Heart left ventricle (tissue), 16 donors: ENCODE measurements around the gene CD2BP2. TPM values are rescaled to one million over a fixed set of nuclear protein-coding genes. Genes with fewer than 3 reads are reported as not detected.

Source experiments
- ATAC-seq, 4 donors: fragments of 200-7000 bp; cut with Tn5 transposase; one replicate each; pipeline ENCODE4 v1.9.1; 2020 to 2022; ENCODE audit warnings: moderate library complexity in 4 of 4, mild to moderate bottlenecking in 3 of 4, moderate number of reproducible peaks in 1 of 4
- DNase-seq, 5 donors: peaks; one replicate each; pipeline ENCODE4 v3.0.0-alpha.2; 2020
- H3K27ac ChIP-seq, 12 donors: fragments of 200-600 bp; sonication (generic) in 4 of 12; one replicate each; pipeline versions ENCODE4 v1.5.0 to v1.8.0; 2016 to 2022; ENCODE audit warnings: mild to moderate bottlenecking in 2 of 12
- H3K27me3 ChIP-seq, 9 donors: fragments of 200-600 bp; sonication (generic) in 2 of 9; one replicate each; pipeline versions ENCODE4 v1.5.1 to v1.8.0; 2016 to 2022; ENCODE audit warnings: mild to moderate bottlenecking in 3 of 9
- H3K36me3 ChIP-seq, 9 donors: fragments of 200-600 bp; sonication (generic) in 2 of 9; one replicate each; pipeline versions ENCODE4 v1.5.0 to v1.8.0; 2018 to 2022; ENCODE audit warnings: mild to moderate bottlenecking in 2 of 9
- H3K4me1 ChIP-seq, 12 donors: fragments of 200-600 bp; sonication (generic) in 4 of 12; one replicate each; pipeline versions ENCODE4 v1.5.0 to v1.8.0; 2016 to 2022; ENCODE audit warnings: mild to moderate bottlenecking in 3 of 12
- H3K4me3 ChIP-seq, 12 donors: fragments of 200-600 bp; sonication (generic) in 4 of 12; one replicate each; pipeline versions ENCODE4 v1.5.0 to v1.8.0; 2017 to 2022; ENCODE audit warnings: mild to moderate bottlenecking in 9 of 12, moderate library complexity in 4 of 12
- H3K9me3 ChIP-seq, 12 donors: fragments of 200-600 bp; sonication (generic) in 4 of 12; one replicate each; pipeline versions ENCODE4 v1.5.0 to v1.8.0; 2016 to 2022; ENCODE audit warnings: mild to moderate bottlenecking in 1 of 12
- POLR2A ChIP-seq, 2 donors: fragments of 450-650 bp; IDR thresholded peaks; one replicate each; pipeline ENCODE4 v1.6.1; 2017; ENCODE audit warnings: antibody characterized with exemption in 2 of 2, mild to moderate bottlenecking in 2 of 2, moderate library complexity in 2 of 2
- whole genome bisulfite sequencing, 4 donors: extraction: QIAGEN DNeasy Blood & Tissue Kit in 2 of 4; methylation state at CpG; one replicate each; pipeline versions ENCODE4 v1.1.5 to v1.1.7; 2013 to 2018; 5-methylcytosine and 5-hydroxymethylcytosine counted together
- intact Hi-C, 10 donors: fragments of 100-400 bp; cut with DNase I; formaldehyde crosslinking; loops; one replicate each; pipeline versions ENCODE4 v1.11.1 to v1.14.2; 2022
- polyA plus RNA-seq, 2 donors: library from polyadenylated mRNA; stranded (reverse); fragments of 200-250 nt; gene quantifications; one replicate each; pipeline ENCODE4 v1.2.3, GENCODE V29; 2013
- total RNA-seq, 9 donors: library from RNA; depleted of rRNA in 2 of 9; stranded (reverse); fragments of >200 nt in 2 of 9; fragmentation: NEBNext Ultra II Directional in 3 of 9; extraction: Animal tissue kit (Norgen Biotek cat#: 25700) in 3 of 9; gene quantifications; one replicate each; pipeline versions ENCODE4 v1.1.0 to v1.2.4, GENCODE V29; 2016 to 2023
- TF ChIP-seq, protein P1 (sequence below), 12 donors: fragments of 200-600 bp; sonication (generic) in 4 of 12; IDR thresholded peaks; one replicate each; pipeline versions ENCODE4 v1.5.0 to v1.8.0; 2018 to 2022; ENCODE audit warnings: antibody characterized with exemption in 12 of 12, mild to moderate bottlenecking in 5 of 12
- donor health status: ischemic (EF 13 %, LVEDD 7.1; RV severe dilation, severe dysfunction).
- donor health status: healthy with polysubstance abuse.
- donor health status: DM: no; HTN: yes; CAD: no.
- donor health status: DM: no; HTN: no; CAD: no.
- donor health status: ischemic (EF 25% LVEDD 6.9; RV normal size, moderate dysfunction).
- donor health status: ischemic (EF 25% LVEDD 5.7; RV mildly dilated, moderate dysfunction).
- donor health status: healthy.
- donor health status: DM: yes; HTN: yes; CAD: no.
- donor health status: ischemic (EF 35%, LVEDD 5.7; RV mildly dilated, moderate dysfunction).
- donor health status: nonischemic (EF 11% LVEDD 7.7; RV severe dilation, severe dysfunction).
- donor health status: DM: yes; HTN: yes; CAD: no.
- donor health status: PGD.
- donor health status: ischemic (EF 29% LVEDD 5.4; RV normal size, mild dysfunction).
- donor health status: nonischemic (EF 23%, LVEDD 6.1; RV moderate dilation, normal function).

Gene CD2BP2
- total and polyA plus RNA-seq, 11 donors = 21.5 to 54.5 (median 39.8) TPM

DNA sequence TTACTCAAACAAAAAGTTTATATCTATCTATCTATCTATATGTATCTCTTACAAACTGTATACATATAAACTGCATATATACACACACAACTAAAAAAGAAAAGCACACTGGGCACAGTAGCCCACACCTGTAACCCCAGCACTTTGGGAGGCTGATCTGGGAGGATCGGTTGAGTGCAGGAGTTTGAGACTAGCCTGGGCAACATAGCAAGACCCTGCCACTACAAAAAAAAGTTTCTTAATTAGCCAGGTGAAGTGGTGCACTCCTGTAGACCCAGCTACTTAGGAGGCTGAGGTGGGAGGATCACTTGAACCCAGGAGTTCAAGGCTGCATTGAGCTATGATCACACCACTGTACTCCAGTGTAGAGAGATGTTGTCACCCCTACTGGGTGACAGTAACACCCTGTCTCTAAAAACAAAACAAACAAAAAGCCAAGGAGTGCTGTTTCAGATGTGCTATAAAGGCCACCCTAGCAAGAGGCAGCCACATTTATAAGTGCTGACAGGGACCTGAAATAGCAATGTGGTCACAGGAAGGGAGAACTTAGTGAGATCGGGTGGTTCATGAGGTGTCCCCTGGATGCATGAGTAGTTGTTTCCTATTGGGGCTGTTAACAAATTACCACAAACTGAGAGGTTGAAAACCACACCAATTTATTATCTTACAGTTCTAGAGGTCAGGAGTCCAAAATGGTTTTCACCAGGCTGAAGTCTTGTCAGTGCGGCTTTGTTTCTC is 4.8 kb downstream of the CD2BP2 start:
- Histone ChIP-seq H3K27ac (peak overlapping the region in 2 of 12 donors; percentile 18), H3K4me1 (peaks cover 7 to 33% (median 26%) of the 10 kb centered on the region in 12 donors), H3K36me3 (peaks cover 0 to 48% (median 40%) of the 10 kb centered on the region in 9 donors), H3K4me3 (no peak overlapping the region), H3K27me3 (no peaks in the 10 kb centered on the region), H3K9me3 (no peaks in the 10 kb centered on the region)
- intact Hi-C loops = loop anchor here in 2 of 10 donors (10.0 kb wide), 2 partner anchors 64 to 256 kb away; partner anchors contain the start of genes TBX6 (in 1 of the 2) and YPEL3 (in 1 of the 2)
- 74 to 80% (median 75%) methylated on average over 3 of the region's 3 CpGs for WGBS, 4 donors
- no peak for ATAC-seq
- TF ChIP-seq, protein P1, sequence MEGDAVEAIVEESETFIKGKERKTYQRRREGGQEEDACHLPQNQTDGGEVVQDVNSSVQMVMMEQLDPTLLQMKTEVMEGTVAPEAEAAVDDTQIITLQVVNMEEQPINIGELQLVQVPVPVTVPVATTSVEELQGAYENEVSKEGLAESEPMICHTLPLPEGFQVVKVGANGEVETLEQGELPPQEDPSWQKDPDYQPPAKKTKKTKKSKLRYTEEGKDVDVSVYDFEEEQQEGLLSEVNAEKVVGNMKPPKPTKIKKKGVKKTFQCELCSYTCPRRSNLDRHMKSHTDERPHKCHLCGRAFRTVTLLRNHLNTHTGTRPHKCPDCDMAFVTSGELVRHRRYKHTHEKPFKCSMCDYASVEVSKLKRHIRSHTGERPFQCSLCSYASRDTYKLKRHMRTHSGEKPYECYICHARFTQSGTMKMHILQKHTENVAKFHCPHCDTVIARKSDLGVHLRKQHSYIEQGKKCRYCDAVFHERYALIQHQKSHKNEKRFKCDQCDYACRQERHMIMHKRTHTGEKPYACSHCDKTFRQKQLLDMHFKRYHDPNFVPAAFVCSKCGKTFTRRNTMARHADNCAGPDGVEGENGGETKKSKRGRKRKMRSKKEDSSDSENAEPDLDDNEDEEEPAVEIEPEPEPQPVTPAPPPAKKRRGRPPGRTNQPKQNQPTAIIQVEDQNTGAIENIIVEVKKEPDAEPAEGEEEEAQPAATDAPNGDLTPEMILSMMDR (IDR thresholded peaks at IDR 0.05) = no peak
- TF ChIP-seq POLR2A (IDR thresholded peaks at IDR 0.05) = no peak
- no peak for DNase-seq

DNA sequence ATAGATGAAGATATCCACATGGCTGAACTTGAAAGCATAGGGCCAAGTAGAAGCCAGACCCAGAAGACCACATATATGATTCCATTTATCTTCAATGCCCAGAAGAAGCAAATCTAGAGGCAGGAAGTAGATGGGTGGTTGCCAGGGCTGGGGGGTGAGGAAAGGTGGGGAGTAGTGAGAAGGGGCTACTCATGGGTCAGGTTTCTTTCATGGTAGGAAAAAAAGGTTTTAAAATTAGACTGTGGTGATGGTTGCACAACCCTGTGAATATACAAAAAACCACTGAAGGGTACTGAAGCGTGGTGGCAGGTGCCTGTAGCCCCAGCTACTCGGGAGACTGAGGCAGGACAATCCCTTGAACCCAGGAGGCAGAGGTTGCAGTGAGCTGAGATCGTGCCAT is 5.4 kb downstream of the CD2BP2 start:
- DNase-seq = no peak
- Histone ChIP-seq H3K9me3 (no peaks in the 10 kb centered on the region), H3K4me3 (no peak overlapping the region), H3K27ac (no peak overlapping the region), H3K36me3 (peaks cover 0 to 48% (median 40%) of the 10 kb centered on the region in 9 donors), H3K27me3 (no peaks in the 10 kb centered on the region), H3K4me1 (peaks cover 7 to 33% (median 26%) of the 10 kb centered on the region in 12 donors)
- ATAC-seq = no peak
- 82 to 95% (median 87%) methylated on average over 3 of the region's 3 CpGs for WGBS, 4 donors
- intact Hi-C loops = loop anchor here in 2 of 10 donors (10.0 kb wide), 2 partner anchors 65 to 255 kb away; partner anchors contain the start of genes TBX6 (in 1 of the 2) and YPEL3 (in 1 of the 2)
- TF ChIP-seq, protein P1 (IDR thresholded peaks at IDR 0.05) = no peak
- TF ChIP-seq POLR2A (IDR thresholded peaks at IDR 0.05) = no peak

DNA sequence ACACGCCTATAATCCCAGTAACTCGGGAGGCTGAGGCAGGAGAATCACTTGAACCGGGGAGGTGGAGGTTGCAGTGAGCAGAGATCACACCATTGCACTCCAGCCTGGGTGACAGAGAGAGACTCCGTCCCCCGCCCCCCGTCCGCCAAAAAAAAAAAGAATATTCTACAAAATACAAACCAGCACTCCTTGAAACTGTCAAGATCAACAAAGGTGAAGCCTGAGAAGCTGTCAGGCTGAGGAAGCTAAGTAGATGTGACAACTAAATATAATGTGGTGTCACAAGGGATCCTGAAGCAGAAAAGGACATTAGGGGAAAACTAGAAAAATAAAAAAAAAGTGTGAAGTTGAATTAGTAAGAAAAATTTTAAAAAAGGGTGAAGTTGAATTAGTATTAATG is 6.2 kb downstream of the CD2BP2 start:
- Histone ChIP-seq H3K4me3 (no peak overlapping the region), H3K9me3 (no peaks in the 10 kb centered on the region), H3K36me3 (peaks cover 0 to 46% (median 40%) of the 10 kb centered on the region in 9 donors), H3K4me1 (peaks cover 7 to 26% (median 21%) of the 10 kb centered on the region in 12 donors), H3K27me3 (no peaks in the 10 kb centered on the region), H3K27ac (no peak overlapping the region)
- TF ChIP-seq, protein P1 (IDR thresholded peaks at IDR 0.05) = no peak
- TF ChIP-seq POLR2A (IDR thresholded peaks at IDR 0.05) = no peak
- 89 to 93% (median 92%) methylated on average over 7 of the region's 7 CpGs for WGBS, 4 donors
- DNase-seq (no peak), ATAC-seq (no peak)
- intact Hi-C loops = no loop called here

DNA sequence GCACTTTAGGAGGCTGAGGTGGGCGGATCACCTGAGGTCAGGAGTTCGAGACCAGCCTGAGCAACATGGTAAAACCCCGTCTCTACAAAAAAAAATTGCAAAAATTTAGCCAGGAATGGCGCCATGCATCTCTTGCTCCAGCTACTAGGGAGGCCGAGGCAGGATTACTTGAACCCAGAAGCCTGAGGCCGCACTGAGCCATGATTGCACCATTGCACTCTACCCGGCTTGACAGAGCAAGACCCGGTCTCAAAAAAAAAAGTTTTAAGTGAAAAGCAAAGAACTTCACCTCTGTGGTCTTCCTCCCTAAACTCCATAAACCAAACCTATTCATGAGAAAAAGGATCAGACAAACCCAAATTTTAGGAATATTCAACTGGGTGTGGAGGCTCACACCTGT is 7.0 kb downstream of the CD2BP2 start:
- WGBS, 4 donors = 95 to 99% (median 96%) methylated on average over 7 to 8 of the region's 8 CpGs
- no peak for DNase-seq
- Histone ChIP-seq H3K9me3 (no peaks in the 10 kb centered on the region), H3K27ac (no peak overlapping the region), H3K27me3 (no peaks in the 10 kb centered on the region), H3K4me3 (no peak overlapping the region), H3K36me3 (peaks cover 0 to 38% (median 32%) of the 10 kb centered on the region in 9 donors), H3K4me1 (peaks cover 7 to 18% (median 14%) of the 10 kb centered on the region in 12 donors)
- no peak for TF ChIP-seq POLR2A (IDR thresholded peaks at IDR 0.05)
- TF ChIP-seq, protein P1 (IDR thresholded peaks at IDR 0.05) = no peak
- ATAC-seq = no peak
- intact Hi-C loops = no loop called here
